Measurements from ENCODE around the gene RPL35. TPM values are rescaled to one million over a fixed set of nuclear protein-coding genes. Genes with fewer than 3 reads are reported as not detected.

Gene RPL35
- total and polyA plus RNA-seq, 10 of the 15 experiments (the other 5 are each of a cell fraction or from before 2014, with no cell fraction given), result 2,572 to 6,300 (median 3,864) TPM

DNA sequence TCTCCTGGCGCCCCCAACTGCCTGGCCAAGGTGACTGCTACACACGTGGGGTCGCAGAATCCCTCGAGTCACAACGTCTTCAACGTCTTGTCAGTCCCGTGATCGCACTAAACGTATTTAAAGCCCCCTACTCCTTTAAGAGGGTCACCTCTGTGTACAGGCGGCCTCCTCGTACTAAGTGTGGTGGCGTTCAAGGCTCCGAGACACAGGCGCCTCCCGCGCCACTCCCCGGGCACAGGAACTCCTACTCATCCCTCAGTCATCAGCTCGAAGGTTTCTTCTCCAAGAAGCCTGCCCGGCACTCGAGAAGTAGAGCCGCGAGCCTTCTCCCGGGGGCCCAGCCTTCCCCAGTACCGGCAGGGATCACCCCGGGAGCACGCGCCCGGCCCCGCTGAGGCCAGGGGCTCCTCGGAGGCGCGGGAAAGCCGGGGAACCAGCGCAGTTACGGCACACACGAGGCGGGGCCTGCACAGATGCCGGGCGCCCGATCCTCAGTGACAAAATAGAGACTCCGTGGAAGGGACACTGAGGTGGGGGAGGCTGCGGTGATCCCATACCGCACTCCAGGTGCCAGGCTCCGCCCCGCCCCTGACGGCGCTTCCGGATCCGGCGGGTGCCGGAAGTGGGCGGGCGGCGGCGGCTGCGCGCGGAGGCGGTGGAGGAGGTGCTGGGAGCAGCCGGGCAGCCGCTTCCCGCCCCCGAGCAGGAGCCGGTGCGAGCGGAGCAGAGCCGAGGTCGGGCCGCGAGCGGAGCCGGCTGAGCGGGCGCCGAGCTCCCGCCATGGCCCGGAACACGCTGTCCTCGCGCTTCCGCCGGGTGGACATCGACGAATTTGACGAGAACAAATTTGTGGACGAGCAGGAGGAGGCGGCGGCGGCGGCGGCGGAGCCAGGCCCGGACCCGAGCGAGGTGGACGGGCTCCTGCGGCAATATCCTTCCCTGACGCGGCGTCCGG is 7.0 kb upstream of the RPL35 start (continued):
- TF ChIP-seq ZNF592 (IDR thresholded peaks at IDR 0.05) (no peak), RUNX3 (IDR thresholded peaks at IDR 0.05; ENCODE audit: low read length) (no peak), YBX1 (IDR thresholded peaks at IDR 0.05) (no peak), PKNOX1 (IDR thresholded peaks at IDR 0.05) (peak; percentile 27; the same call in 1 of the 2 replicates), SPI1 (IDR thresholded peaks at IDR 0.05; ENCODE audit: borderline replicate concordance, insufficient read depth, low read depth, low read length) (no peak), NBN (IDR thresholded peaks at IDR 0.05) (peak; percentile 58), POLR2AphosphoS2 (IDR thresholded peaks at IDR 0.05; ENCODE audit: low read depth, low read length) (peak; percentile 51; the same call in 1 of the 2 replicates)

Measured in GM12878 (cell line).